Measurements from ENCODE around the gene SCPEP1.
A peak's percentile ranks its signal among the peaks of the same experiment; 100 is the strongest.
"Not testable (repeated sequence)": the region's sequence is repeated elsewhere in the genome, so short reads cannot be mapped to it uniquely, and the experiment has no call there.

Gene SCPEP1
- 255 to 588 (median 406) reads per million in 18 experiments for total RNA-seq

- DNase-seq, result peak; percentile 69 to 86
These were observed at the start of gene SCPEP1 for GRCh38 chr17:56977673-56978395. Gene SCPEP1 (plus strand): TSS chr17:56978131. CDS start chr17:56978160, 29 bp downstream.

- DNase-seq, result no peak
These were observed 49.3 kb upstream of the SCPEP1 start for GRCh38 chr17:56928586-56928985.

- DNase-seq, result no peak
These were observed 48.5 kb upstream of the SCPEP1 start for GRCh38 chr17:56929362-56929969.

GRCh38 chr17:56930739-56931337, 47.1 kb upstream of the SCPEP1 start:
- no peak for DNase-seq

GRCh38 chr17:56933151-56933745, 44.7 kb upstream of the SCPEP1 start:
- DNase-seq, result no peak

- DNase-seq, result no peak
These were observed 44.1 kb upstream of the SCPEP1 start for GRCh38 chr17:56933868-56934267.

GRCh38 chr17:56934280-56934679, 43.7 kb upstream of the SCPEP1 start:
- DNase-seq, result no peak

GRCh38 chr17:56935461-56935860, 42.5 kb upstream of the SCPEP1 start:
- DNase-seq, result no peak

GRCh38 chr17:56936697-56937322, 41.1 kb upstream of the SCPEP1 start:
- no peak for DNase-seq

- no peak for DNase-seq
These were observed 40.2 kb upstream of the SCPEP1 start for GRCh38 chr17:56937687-56938086.

GRCh38 chr17:56938206-56938605, 39.7 kb upstream of the SCPEP1 start:
- DNase-seq, result not testable (repeated sequence)

GRCh38 chr17:56939869-56940484, 38.0 kb upstream of the SCPEP1 start:
- DNase-seq, result peak; percentile 66 to 88

- DNase-seq, result no peak
These were observed 34.3 kb upstream of the SCPEP1 start for GRCh38 chr17:56943505-56944125.

- DNase-seq, result no peak
These were observed 31.9 kb upstream of the SCPEP1 start for GRCh38 chr17:56945938-56946505.

GRCh38 chr17:56947741-56948140, 30.2 kb upstream of the SCPEP1 start:
- DNase-seq, result no peak

- no peak for DNase-seq
These were observed 29.4 kb upstream of the SCPEP1 start for GRCh38 chr17:56948491-56948890.

GRCh38 chr17:56949595-56949994, 28.3 kb upstream of the SCPEP1 start:
- DNase-seq, result no peak

GRCh38 chr17:56956992-56957391, 20.9 kb upstream of the SCPEP1 start:
- no peak for DNase-seq

GRCh38 chr17:56960596-56961538, 17.1 kb upstream of the SCPEP1 start, which contains the start of gene COIL:
Gene COIL (minus strand): TSS chr17:56961050. CDS start chr17:56961019, 31 bp downstream.
- DNase-seq, result peak; percentile 94

- DNase-seq, result not testable (repeated sequence)
These were observed 12.7 kb upstream of the SCPEP1 start for GRCh38 chr17:56965241-56965640.
